Activated CD4-positive, alpha-beta T cell treated with anti-CD3 and anti-CD28 coated beads, Interleukin-2, amount 50 U/mL, for 4 hours (primary cell): ENCODE results near the gene ROBO2.

ENCODE experiments used
- DNase-seq, 2 experiments: peaks; one replicate each; pipeline ENCODE4 v3.0.0-alpha.2; 2020

ROBO2 gene

DNA sequence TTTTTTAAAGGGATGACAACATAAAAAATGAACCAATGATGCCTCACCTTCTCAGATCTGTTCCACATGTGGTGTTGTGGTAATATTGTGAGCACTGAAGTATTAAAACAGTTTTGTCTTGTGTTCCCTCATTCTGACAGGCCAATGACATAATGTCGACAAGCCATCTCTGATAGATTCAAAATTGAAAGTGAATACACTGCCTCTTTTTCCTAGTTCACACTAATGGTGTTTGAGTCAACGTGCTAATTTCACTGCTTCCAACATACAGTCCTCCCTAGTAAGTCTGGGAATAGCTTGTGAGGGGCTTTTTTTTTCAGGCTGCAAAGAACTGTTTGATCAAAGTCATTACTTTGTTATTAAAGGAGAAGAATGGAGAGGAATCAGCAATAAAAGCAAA is 82.8 kb downstream of the ROBO2 start:
- DNase-seq: no peak

DNA sequence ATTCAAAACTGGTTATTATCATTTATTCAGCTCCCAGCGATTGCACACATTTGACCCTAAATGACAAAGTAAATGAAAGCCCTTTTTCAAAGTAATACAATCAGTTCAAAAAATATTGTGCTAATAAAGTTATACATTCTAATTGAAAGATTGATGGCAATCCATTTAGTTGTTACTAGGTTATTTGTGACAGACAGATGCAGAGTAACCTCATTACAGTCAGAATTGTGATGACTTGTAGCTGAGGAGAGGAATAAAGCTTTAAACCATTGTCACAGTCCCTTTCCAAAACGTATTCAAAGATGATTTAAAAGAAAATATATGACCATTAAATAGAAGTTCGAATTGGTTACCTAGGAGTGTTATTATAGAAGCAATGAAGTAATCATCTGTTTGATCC is 86.1 kb downstream of the ROBO2 start:
- no peak for DNase-seq

DNA sequence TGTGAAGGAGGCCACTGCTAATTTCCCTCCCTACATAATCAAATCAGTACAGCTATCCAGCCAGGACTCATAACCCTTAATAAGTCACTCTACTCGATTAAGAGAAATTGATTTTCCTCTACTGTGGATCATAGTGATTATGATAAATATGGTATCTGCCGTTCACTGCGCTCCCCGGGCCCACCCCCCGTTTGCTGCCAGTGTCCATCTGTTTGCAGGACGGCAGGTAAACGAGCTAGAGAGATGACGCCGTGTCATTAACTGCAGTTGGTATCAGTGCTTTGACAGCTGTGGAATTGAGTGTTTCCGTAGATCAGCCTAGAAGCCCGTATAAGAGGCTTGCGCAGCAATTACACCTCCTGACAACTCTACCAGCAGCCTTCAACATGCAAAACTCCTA is 94.9 kb downstream of the ROBO2 start:
- DNase-seq: no peak

DNA sequence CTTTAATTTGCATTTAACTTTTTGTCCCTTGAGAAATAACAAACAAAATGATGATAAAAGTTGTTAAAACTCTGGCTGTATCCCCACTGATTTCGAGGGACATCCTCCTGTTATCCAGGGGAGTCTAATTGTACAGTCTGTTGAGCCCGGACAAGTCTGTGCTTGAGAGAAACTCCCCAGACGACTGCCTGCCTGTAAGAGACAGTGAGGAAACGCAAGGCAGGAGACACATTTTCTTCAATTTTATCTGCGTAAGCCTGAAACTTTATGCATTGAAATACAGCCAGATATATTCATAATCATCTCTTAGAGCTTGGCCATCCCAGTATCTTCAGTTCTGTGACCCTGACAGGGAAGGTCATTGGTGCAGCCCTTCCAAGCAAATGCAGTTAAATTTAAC is 97.7 kb downstream of the ROBO2 start:
- no peak for DNase-seq

DNA sequence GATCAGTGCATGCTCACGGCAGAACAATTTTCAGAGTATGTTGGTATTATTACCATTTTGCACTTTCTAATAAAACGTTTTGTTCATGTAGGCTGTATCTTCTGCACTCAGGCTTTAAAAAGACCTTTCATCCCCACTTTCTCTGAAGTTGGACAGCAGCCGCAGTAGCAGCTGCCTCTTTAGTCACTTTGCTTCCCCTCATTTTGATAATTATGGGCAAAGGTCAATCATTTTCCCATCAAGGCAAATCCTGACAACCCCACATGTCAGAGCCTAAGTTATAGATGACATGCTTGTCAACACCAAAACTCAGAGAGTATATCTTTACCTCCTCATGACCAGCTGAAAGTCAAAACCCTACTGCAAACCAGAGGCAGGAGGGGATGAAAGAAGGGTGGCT is 99.7 kb downstream of the ROBO2 start:
- DNase-seq: no peak

DNA sequence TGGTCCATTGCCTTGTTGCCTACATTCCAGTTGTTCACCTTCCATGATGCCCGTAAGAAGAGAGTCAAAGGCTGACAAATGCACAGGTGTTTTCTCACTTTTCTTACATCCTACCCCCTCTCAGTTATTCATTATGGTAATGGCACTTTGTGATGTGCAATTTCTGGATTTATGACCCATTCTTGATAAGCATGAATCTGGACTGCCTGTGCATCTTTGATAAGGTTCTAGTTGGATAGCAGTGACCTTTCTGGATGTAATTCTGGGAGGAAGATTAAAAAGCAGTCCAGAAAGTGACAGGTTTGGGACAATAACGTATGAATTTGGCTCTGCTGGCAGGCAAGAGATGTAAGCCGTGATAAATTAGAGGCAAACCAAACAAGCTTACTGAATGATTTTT is 101.5 kb downstream of the ROBO2 start:
- no peak for DNase-seq

DNA sequence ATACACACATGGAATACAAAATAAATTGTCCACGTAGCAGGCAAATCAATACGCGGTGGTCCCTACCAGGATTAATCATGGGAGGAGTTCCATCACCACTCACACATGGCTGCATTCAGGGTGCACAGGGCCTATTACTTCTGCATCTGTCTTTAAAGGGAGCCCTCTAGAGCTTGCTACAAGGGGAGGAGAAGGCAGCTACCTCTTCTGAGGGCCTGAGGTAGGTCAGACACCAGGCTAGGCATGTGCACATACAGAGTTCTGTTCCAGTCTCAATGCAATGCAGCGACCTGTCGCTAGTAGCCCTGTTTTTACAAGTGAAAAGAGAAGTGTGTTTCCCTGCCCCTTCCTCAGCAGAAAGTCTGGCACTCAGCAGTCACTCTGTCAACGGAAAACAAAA is 102.7 kb downstream of the ROBO2 start:
- DNase-seq: no peak

DNA sequence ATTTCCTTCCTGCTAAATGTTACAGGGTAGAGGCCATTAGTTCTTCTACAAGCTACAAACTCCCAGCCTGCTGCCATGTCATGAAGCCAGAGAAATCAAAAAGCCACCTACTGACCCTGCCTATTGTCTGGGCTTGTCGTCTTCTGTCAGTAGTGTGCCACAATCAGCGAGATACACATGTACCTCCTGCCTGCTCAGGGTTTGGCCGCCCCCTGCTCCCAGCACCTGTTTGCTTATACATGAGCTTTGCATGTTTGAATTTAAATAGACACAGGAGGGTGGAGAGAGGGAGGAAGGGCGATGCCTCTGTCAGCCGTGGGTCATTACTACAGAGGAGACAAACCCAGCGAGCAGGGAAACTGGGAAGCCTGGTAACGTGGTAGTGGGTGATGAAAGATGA is 106.1 kb downstream of the ROBO2 start:
- no peak for DNase-seq

DNA sequence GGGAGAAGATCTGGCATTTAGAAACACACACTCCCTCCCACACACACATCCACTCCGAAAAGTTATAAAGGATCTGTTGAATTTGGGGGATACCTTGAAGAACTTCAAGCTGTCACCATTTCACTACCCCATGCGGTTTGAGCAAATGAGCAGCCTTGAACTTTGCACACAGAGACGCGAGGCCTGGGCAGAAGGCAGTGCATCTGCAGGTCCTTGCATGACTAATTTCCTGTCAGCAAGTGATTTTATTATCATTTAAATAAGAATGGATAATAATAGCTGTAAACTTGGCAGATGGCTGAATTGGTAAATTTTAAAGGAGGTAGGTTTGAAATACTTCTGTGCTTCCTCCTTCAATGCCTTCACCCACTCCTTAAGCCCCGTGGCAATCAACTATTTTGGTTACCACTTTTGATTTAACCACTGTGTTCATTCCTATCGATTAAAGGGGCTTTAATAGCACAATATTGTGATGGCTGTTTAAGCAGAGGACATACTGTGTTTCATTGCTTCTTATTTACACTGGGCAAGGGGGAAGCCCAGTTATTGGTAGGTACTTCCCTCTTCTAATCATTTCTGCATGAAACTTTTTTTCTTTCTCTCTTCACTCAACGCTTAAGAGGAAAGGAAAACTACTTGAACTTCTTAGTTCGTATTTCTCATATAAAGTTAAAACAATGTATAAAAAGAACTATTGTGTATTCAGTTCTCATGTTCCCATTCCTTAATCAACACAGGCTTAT is 108.1 kb downstream of the ROBO2 start:
- DNase-seq: no peak

DNA sequence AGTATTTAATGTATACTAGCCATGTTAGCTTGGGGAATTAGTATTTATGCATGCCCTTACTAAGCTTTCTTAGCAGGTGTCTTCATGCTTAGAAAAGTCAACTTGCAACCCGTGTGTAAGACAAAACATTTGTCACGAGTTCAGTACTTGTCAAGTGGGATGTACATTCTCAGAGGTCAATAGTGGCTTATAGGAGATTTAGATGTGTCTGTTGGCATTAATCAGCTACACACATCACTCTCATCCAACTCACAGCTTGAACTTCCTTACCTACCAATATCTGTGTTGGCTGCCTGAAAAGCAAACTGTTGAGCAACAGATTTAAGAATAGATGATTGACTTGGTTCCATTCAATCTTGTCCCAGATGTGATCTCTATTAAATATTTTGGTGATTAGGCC is 109.5 kb downstream of the ROBO2 start:
- no peak for DNase-seq

DNA sequence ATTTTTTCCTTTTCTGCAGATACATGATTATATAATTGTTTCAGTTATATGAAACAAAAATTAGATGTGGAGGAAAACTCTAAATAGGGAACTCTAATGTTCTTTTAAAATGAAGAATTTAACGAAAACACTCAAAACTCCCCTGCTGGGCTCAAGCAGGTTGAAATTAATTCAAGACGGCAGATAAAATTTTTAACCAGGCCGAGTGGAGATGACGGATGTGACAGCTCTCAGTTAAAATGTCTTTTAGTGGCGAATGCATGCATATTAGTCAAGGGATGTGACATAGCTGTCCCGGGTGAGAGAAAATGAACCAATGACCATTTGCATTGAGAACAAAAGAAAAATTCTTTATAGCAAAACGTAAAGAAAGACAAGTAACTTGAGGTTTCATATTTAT is 110.1 kb downstream of the ROBO2 start:
- DNase-seq: no peak

DNA sequence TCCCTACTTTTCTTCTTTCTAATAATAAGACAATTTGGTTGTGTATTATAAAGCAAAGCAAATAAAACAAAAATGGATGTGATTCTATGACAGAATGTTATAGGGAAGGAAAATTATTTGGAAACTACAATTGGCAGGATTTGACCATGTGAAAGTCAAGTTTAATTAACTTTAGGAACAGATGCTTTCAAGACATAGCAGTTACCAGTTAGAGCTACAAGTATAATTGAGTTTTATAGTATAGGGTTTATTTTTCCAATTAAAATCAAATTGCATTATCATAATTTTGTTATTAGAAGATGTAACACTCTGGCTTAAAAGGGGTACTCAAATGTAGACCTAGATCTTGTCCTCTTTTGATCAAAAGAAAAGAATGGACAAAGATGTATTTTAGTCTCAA is 110.9 kb downstream of the ROBO2 start:
- DNase-seq: no peak

DNA sequence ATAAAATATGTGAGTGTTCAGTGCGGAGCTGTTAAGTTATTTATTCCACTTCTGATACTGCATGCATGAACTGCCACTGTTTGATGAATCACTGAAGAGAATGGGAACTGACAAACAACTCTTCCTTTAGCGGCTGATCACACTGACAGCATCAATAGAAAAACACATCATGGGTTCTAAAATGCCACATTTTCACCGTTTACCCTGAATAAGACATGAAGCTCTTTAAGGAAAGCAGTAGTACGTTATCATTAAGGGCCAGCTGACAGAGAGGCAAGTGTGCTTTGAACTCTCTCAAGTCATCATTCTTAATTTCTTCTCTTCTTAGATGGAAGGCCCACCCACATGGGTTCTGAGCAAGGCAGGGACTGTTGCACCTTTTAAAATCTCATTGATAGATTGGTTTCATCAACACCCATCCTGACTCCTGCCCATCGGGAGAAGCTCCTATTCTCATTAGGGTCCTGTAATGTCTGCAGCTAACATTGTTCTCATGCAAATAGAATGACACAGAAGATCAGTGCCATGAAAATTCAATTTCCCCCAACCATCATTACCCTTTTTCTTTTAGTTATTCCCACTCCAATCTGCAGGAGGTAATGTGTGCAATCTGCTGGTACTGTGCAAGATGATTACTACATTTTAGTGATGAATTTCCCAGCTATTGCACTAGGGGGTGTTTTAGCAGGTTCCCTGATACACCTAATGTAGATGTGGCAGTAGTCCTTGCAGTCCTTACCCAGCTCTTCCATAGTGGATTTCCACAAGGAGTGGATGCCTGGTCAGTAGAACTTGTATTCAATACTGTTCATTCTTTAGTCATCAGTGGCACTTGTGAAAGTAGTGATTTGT is 119.1 kb downstream of the ROBO2 start:
- no peak for DNase-seq

DNA sequence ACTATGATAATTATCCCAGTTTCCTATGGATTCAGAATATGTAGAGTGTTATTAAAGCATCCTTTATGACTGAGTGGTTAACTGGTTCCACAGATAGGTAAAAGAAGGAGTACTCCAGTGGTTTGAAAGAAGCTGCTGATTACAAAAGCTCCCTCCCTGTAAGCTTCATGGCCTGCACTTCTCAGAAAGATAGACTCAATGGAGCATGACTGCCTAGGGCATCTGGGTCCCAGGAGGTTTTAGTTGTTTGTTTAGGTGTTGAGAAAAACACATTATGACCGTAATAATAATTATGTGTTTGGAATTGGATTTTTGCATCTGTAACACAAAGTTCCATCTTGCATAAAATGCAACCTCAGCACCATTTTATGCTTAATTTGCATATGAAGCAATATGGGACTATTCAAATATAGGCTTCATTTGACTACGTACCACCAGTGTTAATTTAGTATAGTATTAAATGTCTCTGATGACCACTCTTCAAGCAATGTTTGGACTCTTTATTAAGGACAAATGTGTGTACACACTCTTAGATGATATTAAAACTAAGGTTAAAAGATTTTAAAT is 121.1 kb downstream of the ROBO2 start:
- DNase-seq: no peak

DNA sequence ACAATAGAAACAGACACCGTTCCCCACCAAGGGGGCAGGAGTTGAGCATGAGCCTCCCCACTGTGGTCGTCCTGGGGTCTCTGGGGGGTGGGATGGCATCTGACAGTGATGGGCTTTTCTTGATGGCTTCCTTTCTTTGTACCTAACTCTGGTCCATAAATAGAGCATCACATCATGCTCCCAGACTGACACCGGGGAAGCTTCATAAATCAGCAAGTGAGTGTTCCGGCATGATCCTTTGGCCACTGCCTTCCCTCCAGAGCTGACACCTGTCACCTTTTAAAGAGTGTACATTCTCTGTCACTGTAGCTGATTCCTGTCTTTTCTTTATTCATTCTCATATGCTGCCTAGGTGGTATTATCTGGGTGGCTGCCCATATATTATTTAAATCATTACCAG is 129.9 kb downstream of the ROBO2 start:
- no peak for DNase-seq

DNA sequence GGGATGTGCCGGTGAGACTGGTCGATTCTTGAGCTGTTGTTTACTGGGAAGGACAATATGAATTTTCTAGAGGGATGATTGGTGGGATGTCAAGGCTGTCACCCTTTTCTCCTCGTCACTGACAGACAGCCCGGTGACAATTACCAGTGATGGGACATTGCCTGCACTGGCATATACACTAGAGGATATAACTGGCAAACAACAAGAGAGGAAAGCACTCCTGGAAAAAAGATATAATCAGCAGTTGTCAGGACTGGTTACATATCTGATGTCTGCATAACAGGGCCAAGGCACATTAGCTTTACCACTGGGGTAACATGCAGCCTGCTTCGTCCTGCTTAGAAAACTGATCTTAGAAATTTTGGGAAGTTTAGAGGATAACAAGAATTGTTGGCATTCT is 131.1 kb downstream of the ROBO2 start:
- no peak for DNase-seq

DNA sequence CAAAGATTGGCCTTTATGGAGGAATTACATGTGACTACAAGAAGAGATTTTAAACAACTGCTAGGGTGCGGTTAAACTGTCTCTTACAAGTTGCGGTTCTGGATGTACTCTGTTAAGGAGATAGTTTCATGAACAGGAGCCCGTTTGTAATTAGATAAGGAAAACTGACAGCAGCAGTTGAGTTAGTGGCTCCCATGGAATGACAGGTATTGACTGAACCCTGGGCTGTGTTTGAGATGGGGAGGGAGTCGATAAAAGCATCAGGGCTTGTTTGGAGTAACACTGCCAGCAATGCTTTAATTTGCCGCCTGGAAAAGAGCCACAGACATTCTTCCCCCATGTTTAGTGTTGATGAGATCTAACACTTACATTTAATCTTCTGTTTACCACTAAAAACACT is 139.9 kb downstream of the ROBO2 start:
- DNase-seq: no peak

DNA sequence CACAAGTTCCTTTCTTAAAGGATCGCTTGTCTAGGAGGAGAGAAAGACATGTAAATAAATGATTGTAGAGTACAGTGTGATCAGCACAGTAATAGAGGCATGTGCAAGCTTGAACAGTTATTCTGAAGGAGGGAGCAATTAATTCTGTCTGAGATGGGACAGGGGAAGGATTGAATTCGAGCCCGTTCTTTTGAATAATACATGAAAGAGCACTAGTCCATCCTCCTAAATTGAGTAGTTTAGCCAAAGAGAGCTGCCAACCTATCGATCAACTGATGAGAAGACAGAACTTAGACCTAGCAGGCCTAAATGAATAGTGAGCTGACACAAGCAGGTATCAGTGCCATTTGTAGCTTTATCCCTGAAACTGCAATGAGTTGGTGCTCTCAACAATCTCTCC is 142.4 kb downstream of the ROBO2 start:
- no peak for DNase-seq

DNA sequence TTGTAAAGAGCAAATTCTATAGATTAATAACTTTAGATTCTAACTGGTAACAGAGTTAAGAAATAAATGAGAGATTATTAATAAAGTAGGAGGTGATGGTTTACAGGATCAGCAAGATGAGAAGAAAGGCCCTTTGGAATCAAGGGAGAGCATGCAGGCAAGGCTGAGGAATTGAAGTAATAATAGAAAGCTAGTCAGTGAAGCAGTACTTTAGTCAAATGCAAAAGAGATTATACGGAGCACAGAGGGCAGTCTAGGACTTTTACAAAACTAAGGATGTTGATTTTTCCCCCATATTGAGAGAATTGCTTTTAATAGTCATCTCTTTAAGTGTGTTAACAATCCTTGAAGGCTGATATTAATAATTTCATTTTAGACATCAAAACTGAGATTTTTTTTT is 146.4 kb downstream of the ROBO2 start:
- no peak for DNase-seq

DNA sequence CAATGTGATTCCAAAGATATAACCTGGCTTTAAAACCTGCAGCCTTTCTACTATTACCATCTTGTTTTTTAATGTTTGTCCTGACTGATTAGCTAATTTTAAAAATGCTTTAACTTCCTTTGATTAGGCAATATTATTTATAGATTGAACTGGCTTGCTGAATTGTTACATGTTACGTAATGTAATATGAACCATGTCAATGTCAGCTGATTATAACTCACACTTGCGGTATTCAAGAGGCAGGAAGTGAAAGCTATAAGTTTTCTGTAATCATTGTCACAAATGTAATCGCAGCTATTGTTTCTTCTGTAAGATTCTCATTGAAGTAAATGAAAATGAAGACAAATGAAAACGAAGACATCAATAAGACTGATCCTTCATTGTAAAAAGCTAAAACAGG is 146.8 kb downstream of the ROBO2 start:
- no peak for DNase-seq

DNA sequence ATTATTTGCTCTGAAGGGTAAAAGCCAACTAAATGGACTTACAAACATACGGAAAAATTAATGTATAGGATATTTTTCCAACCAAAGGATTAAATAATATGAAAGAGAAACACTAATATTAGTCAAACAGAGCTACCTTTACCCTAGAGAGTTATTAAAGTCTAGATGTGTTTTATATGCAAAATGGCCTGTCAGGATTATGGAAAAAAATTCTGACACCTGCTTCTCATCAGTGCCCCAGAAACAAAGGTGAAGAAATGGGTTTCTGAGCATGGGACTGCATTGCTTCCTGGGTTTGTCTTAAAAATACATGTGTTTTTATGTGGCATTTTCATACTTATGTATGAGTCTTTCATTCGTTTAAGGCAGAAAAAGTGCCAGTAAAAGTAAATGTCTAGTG is 148.3 kb downstream of the ROBO2 start:
- DNase-seq: no peak

DNA sequence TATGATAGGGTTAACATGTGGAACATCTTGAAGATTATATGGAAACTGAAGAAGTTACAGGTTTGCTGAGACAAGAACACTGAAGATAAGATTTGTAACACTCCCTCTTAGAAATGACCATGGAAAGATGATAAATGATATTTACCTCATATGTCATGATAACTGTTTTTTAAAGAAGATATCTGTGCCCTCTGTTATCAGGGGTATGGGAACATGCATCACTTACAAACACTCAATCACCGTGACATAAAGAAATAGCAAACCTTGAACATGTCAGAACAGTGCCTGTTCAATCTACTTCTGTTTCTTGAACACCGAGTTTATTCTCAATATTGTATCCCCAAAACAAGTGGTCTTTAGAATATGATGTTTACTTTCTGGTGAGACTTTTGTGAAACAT is 149.4 kb downstream of the ROBO2 start:
- DNase-seq: no peak

DNA sequence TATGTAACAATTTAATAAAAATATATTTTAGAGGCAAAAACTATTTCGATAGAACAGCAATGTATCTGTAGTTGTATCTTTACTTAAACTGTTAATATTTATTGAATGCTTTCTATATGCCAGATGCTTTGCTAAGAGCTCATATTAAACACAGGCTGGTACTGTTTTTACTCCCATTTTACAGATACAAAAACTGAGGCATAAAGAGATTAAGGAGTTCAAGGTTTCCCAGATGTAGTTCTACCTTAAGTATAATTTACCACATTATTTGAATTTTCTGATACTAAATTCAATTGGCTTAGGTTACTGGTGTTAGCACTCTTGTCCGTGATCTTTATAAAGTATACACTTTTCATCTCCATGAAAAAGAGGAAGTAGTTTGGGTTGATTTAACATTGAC is 149.8 kb downstream of the ROBO2 start:
- DNase-seq: no peak

DNA sequence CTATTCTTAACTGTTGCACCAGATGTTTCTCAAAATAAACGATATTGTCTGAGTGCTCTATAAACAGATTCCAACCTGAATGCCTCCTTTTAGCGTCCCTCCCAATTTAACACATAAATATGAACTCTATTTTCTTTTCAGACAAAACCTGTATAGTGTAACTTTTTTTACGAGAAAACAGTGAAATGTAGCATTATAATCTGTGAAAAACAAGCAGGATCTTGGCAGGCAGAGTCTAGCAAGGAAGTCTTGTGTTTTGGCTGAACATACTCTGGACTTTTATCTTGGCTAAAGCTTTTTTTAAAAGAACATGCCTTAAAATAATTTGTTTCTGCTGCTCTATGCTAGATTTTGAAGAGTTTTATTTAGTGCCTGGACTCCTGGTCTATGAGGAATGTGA is 150.5 kb downstream of the ROBO2 start:
- no peak for DNase-seq
